GM21515 (cell line): ENCODE measurements around the gene ING3.

Experiments used
- ATAC-seq: cut with Tn5 transposase; IDR thresholded peaks from one replicate; pipeline ENCODE4 v1.9.1; 2021; ENCODE audit not compliant: unreplicated experiment

The ING3 gene

GRCh38 chr7:121023683-121024511 is 73.3 kb downstream of the ING3 start:
- no peak for ATAC-seq

- no peak for ATAC-seq
Observed at GRCh38 chr7:121024611-121025010, 74.0 kb downstream of the ING3 start.

GRCh38 chr7:121026159-121026558 is 75.6 kb downstream of the ING3 start:
- no peak for ATAC-seq

- no peak for ATAC-seq
Observed at GRCh38 chr7:121026577-121027111, 76.1 kb downstream of the ING3 start.
